SU-DHL-6 (cell line): ENCODE measurements around the gene NLRP6.
"Not testable (repeated sequence)": the region's sequence is repeated elsewhere in the genome, so short reads cannot be mapped to it uniquely, and the experiment has no call there.

Experiments
- H2AFZ ChIP-seq: fragments of 200-600 bp; sonication (generic); 2 replicates; pipeline ENCODE4 v1.6.1; 2014; ENCODE audit warnings: low read depth, mild to moderate bottlenecking, moderate library complexity, mixed read lengths, antibody characterized with exemption, low read length; ENCODE audit not compliant: severe bottlenecking
- H3F3A ChIP-seq: fragments of 200-600 bp; shearing (Covaris generic); 2 replicates; pipeline ENCODE4 v1.6.0; 2016; ENCODE audit warnings: antibody characterized with exemption, mild to moderate bottlenecking; ENCODE audit not compliant: insufficient read depth
- H3K27ac ChIP-seq: fragments of 200-600 bp; sonication (generic); 2 replicates; pipeline ENCODE4 v1.5.1; 2016; ENCODE audit warnings: low read depth, mild to moderate bottlenecking, low read length, moderate library complexity, mixed read lengths
- H3K27me3 ChIP-seq: fragments of 200-600 bp; sonication (generic), shearing (Covaris generic); 2 replicates; pipeline ENCODE4 v1.6.0; 2014; ENCODE audit warnings: mild to moderate bottlenecking, low read length
- H3K36me3 ChIP-seq: fragments of 200-600 bp; sonication (generic); 2 replicates; pipeline ENCODE4 v1.6.1; 2014; ENCODE audit warnings: mild to moderate bottlenecking, low read length, mixed read lengths
- H3K4me2 ChIP-seq: fragments of 300-600, 200-600 bp; shearing (Covaris generic), sonication (generic); 2 replicates; pipeline ENCODE4 v1.6.0; 2014; ENCODE audit warnings: low read length, low read depth, mild to moderate bottlenecking; ENCODE audit not compliant: poor library complexity, severe bottlenecking
- H3K4me3 ChIP-seq: fragments of 200-600 bp; sonication (generic); 2 replicates; pipeline ENCODE4 v1.5.1; 2014; ENCODE audit warnings: antibody characterized with exemption, low read length, mild to moderate bottlenecking, mixed read lengths; ENCODE audit not compliant: insufficient read depth, poor library complexity, severe bottlenecking
- H3K79me2 ChIP-seq: fragments of 200-600 bp; sonication (generic); 2 replicates; pipeline ENCODE4 v1.6.1; 2014; ENCODE audit warnings: mild to moderate bottlenecking, low read length, moderate library complexity; ENCODE audit not compliant: insufficient read depth
- H3K9ac ChIP-seq: fragments of 200-600 bp; sonication (generic); 2 replicates; pipeline ENCODE4 v1.7.0; 2014; ENCODE audit warnings: mild to moderate bottlenecking, low read length
- H3K9me2 ChIP-seq: fragments of 200-600 bp; sonication (generic); replicated peaks from 2 replicates; pipeline ENCODE4 v1.6.1; 2014; ENCODE audit warnings: low read length; ENCODE audit not compliant: insufficient read depth
- H3K9me3 ChIP-seq: fragments of 200-600 bp; sonication (generic); 2 replicates; pipeline ENCODE4 v1.6.1; 2014; ENCODE audit warnings: low read length, mixed read lengths; ENCODE audit not compliant: insufficient read depth
- H4K20me1 ChIP-seq: fragments of 200-600 bp; sonication (generic); 2 replicates; pipeline ENCODE4 v1.6.1; 2014; ENCODE audit warnings: low read depth, mild to moderate bottlenecking, antibody characterized with exemption, low read length, moderate library complexity, mixed read lengths
- EZH2phosphoT487 ChIP-seq: fragments of 200-600 bp; sonication (generic), shearing (Covaris generic); conservative IDR thresholded peaks from 2 replicates; pipeline ENCODE4 v1.6.1; 2018; ENCODE audit warnings: mild to moderate bottlenecking, antibody characterized with exemption, low read length, moderate library complexity, mixed read lengths
- TF ChIP-seq, protein P1 (sequence below): fragments of 200-600 bp; sonication (generic); IDR thresholded peaks from one replicate; pipeline ENCODE4 v1.5.1; 2017; ENCODE audit warnings: antibody characterized with exemption, mild to moderate bottlenecking, low read length, moderate library complexity; ENCODE audit not compliant: insufficient read depth, poor library complexity, severe bottlenecking

Gene NLRP6

GRCh38 chr11:316891-317301 lies 38.7 kb downstream of the NLRP6 start:
- Histone ChIP-seq H3F3A (no peaks in the 10 kb centered on the region), H2AFZ (no peak overlapping the region), H3K4me3 (no peak overlapping the region), H3K27ac (no peak overlapping the region), H3K9ac (no peak overlapping the region), H3K9me2 (no peaks in the 10 kb centered on the region), H3K36me3 (no peaks in the 10 kb centered on the region), H3K9me3 (no peaks in the 10 kb centered on the region), H3K27me3 (no peaks in the 10 kb centered on the region), H3K4me2 (no peak overlapping the region), H4K20me1 (no peaks in the 10 kb centered on the region), H3K79me2 (no peaks in the 10 kb centered on the region)
- TF ChIP-seq EZH2phosphoT487, result no peak
- TF ChIP-seq, protein P1, sequence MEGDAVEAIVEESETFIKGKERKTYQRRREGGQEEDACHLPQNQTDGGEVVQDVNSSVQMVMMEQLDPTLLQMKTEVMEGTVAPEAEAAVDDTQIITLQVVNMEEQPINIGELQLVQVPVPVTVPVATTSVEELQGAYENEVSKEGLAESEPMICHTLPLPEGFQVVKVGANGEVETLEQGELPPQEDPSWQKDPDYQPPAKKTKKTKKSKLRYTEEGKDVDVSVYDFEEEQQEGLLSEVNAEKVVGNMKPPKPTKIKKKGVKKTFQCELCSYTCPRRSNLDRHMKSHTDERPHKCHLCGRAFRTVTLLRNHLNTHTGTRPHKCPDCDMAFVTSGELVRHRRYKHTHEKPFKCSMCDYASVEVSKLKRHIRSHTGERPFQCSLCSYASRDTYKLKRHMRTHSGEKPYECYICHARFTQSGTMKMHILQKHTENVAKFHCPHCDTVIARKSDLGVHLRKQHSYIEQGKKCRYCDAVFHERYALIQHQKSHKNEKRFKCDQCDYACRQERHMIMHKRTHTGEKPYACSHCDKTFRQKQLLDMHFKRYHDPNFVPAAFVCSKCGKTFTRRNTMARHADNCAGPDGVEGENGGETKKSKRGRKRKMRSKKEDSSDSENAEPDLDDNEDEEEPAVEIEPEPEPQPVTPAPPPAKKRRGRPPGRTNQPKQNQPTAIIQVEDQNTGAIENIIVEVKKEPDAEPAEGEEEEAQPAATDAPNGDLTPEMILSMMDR, result no peak

DNA sequence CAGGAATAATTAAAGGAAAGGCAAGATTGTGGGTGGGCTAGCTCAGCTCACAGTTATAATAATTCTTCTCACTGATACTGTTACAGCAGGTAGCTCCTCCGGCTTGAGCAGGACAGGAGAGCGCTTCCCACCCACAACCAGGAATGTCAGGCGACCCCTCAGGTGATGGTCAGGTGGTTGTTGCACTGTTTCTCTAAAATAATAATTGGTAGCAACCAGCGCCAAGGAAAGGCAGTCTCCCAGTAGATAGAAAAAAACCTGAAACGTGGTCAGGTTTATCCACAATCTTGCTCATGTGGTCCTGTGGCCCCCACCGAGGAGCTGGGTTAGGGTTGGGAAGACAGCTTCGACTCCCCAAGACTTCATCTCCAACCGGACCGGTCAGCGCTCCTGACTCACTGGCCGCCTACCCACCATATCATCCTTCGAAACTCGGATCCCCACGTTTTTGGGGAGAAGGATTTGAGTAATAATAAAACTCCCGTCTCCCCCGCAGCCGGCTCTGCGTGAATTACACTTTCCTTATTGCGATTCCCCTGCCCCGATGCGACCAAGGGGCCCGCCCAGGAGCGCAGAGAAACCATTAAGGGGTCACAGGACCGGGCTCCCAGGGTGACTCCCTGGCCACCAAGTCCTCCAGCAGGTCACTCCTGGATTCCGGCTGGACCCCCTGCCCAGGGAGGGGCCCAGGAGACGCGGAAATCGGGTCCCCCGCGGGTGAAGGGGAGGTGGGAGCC lies 39.6 kb downstream of the NLRP6 start:
- not testable (repeated sequence) for H2AFZ ChIP-seq, H3K4me3 ChIP-seq, H3K4me2 ChIP-seq, H3K9ac ChIP-seq, H3K9me3 ChIP-seq, H3K27ac ChIP-seq, H3K27me3 ChIP-seq, H3K9me2 ChIP-seq, H4K20me1 ChIP-seq, H3K79me2 ChIP-seq, H3K36me3 ChIP-seq, H3F3A ChIP-seq

DNA sequence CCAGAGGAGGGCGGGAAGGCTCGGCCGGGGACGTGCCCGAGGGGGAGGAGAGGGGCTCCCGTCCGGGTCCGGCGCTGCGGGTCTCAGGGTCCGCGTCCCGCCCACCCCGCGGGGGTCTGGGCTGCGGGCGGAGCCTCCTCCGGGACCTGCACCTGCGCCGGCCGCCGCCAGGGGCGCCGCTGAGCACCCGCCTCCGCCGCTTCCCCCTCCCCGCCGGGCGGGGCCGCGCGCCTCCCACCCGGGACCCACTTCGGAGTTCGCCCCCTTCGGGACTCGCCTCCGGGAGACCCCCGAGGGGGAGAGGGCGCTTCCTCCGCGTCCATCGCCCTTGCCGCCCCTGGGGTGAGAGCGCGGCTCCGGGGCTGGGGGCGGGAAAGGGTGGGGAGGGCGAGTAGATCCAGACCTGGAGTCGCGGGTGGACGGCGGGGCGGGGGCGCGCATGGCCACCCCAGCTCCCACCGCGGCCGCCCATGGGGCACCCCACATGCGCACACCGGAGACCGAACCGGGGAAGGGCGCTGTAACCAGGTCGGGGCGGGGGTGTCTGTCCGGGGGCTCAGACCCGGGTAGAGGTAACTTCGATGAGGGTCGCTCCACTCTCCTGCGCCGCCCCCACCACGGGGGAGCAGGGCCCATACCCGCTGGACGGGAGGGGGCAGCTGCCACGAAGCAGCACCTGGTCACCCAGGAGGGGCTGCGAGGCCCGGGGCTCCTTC lies 40.4 kb downstream of the NLRP6 start:
- H3K9me2 ChIP-seq, H3K4me2 ChIP-seq, H3K36me3 ChIP-seq, H3K4me3 ChIP-seq, H3K27ac ChIP-seq, H3K9ac ChIP-seq, H3K27me3 ChIP-seq, H2AFZ ChIP-seq, H3K79me2 ChIP-seq, H3K9me3 ChIP-seq, H4K20me1 ChIP-seq, H3F3A ChIP-seq: not testable (repeated sequence)

GRCh38 chr11:319121-319887 lies 41.1 kb downstream of the NLRP6 start:
- H3K9me2 ChIP-seq, H3K4me3 ChIP-seq: not testable (repeated sequence)

GRCh38 chr11:319888-320273 lies 41.7 kb downstream of the NLRP6 start:
- not testable (repeated sequence) for H3K27me3 ChIP-seq, H3K4me2 ChIP-seq, H4K20me1 ChIP-seq, H3K79me2 ChIP-seq, H3K9ac ChIP-seq, H3K4me3 ChIP-seq, H2AFZ ChIP-seq, H3K9me3 ChIP-seq, H3K9me2 ChIP-seq, H3K36me3 ChIP-seq, H3K27ac ChIP-seq, H3F3A ChIP-seq

More at GRCh38 chr11:319121-319887, 41.1 kb downstream of the NLRP6 start:
- not testable (repeated sequence) for H3K27ac ChIP-seq, H3K4me2 ChIP-seq, H4K20me1 ChIP-seq, H3F3A ChIP-seq, H2AFZ ChIP-seq, H3K9ac ChIP-seq, H3K36me3 ChIP-seq, H3K79me2 ChIP-seq, H3K9me3 ChIP-seq, H3K27me3 ChIP-seq
